A673 (cell line): ENCODE data around the gene GPBP1L1.

Experiments used
- EZH2 ChIP-seq: fragments of 200-600 bp; sonication (generic); IDR thresholded peaks from 2 replicates; pipeline ENCODE4 v1.6.1; 2017; ENCODE audit warnings: borderline replicate concordance, low read depth, mild to moderate bottlenecking, mixed read lengths, antibody characterized with exemption, low read length; ENCODE audit not compliant: poor library complexity, severe bottlenecking
- TF ChIP-seq, protein P1 (sequence below): fragments of 300-800, 200-600 bp; sonication (generic); conservative IDR thresholded peaks from 2 replicates; pipeline ENCODE4 v1.5.1; 2017; ENCODE audit warnings: low read depth, mild to moderate bottlenecking, antibody characterized with exemption, low read length, moderate library complexity, mixed read lengths

DNA sequence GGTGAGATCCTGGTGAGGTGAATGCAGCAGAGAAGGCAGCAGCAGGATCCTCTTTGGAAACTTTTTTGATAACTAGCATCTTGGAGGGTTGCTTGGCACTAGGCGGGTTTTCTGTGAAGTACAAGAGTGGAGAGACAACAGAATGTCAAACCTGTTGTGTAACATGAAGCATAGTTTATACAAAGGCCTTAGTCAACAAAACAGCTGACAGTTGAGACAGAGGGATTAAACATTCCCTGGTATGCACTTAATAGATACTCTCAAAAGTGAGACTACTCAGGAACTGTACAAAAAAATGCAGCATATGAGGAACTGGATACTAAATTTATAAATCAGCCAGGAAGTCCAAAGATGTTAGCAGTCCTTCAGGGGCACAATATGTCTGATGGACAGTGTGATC is 46.0 kb downstream of the GPBP1L1 start:
- TF ChIP-seq, protein P1, sequence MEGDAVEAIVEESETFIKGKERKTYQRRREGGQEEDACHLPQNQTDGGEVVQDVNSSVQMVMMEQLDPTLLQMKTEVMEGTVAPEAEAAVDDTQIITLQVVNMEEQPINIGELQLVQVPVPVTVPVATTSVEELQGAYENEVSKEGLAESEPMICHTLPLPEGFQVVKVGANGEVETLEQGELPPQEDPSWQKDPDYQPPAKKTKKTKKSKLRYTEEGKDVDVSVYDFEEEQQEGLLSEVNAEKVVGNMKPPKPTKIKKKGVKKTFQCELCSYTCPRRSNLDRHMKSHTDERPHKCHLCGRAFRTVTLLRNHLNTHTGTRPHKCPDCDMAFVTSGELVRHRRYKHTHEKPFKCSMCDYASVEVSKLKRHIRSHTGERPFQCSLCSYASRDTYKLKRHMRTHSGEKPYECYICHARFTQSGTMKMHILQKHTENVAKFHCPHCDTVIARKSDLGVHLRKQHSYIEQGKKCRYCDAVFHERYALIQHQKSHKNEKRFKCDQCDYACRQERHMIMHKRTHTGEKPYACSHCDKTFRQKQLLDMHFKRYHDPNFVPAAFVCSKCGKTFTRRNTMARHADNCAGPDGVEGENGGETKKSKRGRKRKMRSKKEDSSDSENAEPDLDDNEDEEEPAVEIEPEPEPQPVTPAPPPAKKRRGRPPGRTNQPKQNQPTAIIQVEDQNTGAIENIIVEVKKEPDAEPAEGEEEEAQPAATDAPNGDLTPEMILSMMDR: no peak
- TF ChIP-seq EZH2: no peak
